Esophagus squamous epithelium (tissue), 4 donors: ENCODE measurements around the gene TMEM175.

Experiments
- CTCF ChIP-seq, 6 experiments: fragments of 450-650 bp in 4 of 6; fragments of 200-600 bp in 2 of 6; sonication (generic) in 2 of 6; IDR thresholded peaks; one replicate each; pipeline ENCODE4 v1.5.1; 2016 to 2019; ENCODE audit warnings: antibody characterized with exemption in 6 of 6, mild to moderate bottlenecking in 4 of 6, moderate library complexity in 4 of 6
- POLR2A ChIP-seq, 4 donors: fragments of 450-650 bp; IDR thresholded peaks; one replicate each; pipeline ENCODE4 v1.6.1; 2017; ENCODE audit warnings: antibody characterized with exemption in 4 of 4, mild to moderate bottlenecking in 4 of 4, moderate library complexity in 3 of 4

GRCh38 chr4:884896-885295 lies 47.4 kb upstream of the TMEM175 start:
- TF ChIP-seq CTCF (IDR thresholded peaks at IDR 0.05) (no peak), POLR2A (IDR thresholded peaks at IDR 0.05) (no peak)
